Inflammatory macrophage treated with lipopolysaccharide for 4 hours (primary cell): ENCODE measurements around the gene FOXD4L1.
A peak's percentile ranks its signal among the peaks of the same experiment; 100 is the strongest.
"Not testable (repeated sequence)": the region's sequence is repeated elsewhere in the genome, so short reads cannot be mapped to it uniquely, and the experiment has no call there.

Experiments
- DNase-seq: peaks from one replicate; pipeline ENCODE4 v3.0.0-alpha.2; 2020

Gene FOXD4L1

GRCh38 chr2:113527350-113528045 lies 29.0 kb downstream of the FOXD4L1 start:
- DNase-seq = not testable (repeated sequence)

- DNase-seq = not testable (repeated sequence)
Observed at GRCh38 chr2:113528126-113528525, 29.7 kb downstream of the FOXD4L1 start.

GRCh38 chr2:113528904-113529303 lies 30.4 kb downstream of the FOXD4L1 start:
- DNase-seq = not testable (repeated sequence)

GRCh38 chr2:113532991-113533390 lies 34.5 kb downstream of the FOXD4L1 start:
- DNase-seq = not testable (repeated sequence)

- not testable (repeated sequence) for DNase-seq
Observed at GRCh38 chr2:113536573-113536972, 38.1 kb downstream of the FOXD4L1 start.

GRCh38 chr2:113540834-113541203 lies 42.4 kb downstream of the FOXD4L1 start:
- DNase-seq = not testable (repeated sequence)

GRCh38 chr2:113541204-113541975 lies 42.9 kb downstream of the FOXD4L1 start:
- peak; percentile 11 for DNase-seq

- DNase-seq = not testable (repeated sequence)
Observed at GRCh38 chr2:113541976-113542485, 43.6 kb downstream of the FOXD4L1 start.

- DNase-seq = not testable (repeated sequence)
Observed at GRCh38 chr2:113542529-113542928, 44.1 kb downstream of the FOXD4L1 start.
